ENCODE results near the gene WWC1. TPM values are rescaled to one million over a fixed set of nuclear protein-coding genes. Genes with fewer than 3 reads are reported as not detected.
"Not testable (repeated sequence)": the region's sequence is repeated elsewhere in the genome, so short reads cannot be mapped to it uniquely, and the experiment has no call there.

WWC1 gene
- polyA plus RNA-seq, 12 donors, result 0.45 to 15.5 (median 1.4) TPM; not detected in 1

GRCh38 chr5:168285696-168286095 lies 5.7 kb upstream of the WWC1 start:
- no peak for DNase-seq

GRCh38 chr5:168286386-168286785 lies 5.1 kb upstream of the WWC1 start:
- DNase-seq, result no peak

GRCh38 chr5:168286863-168287262 lies 4.6 kb upstream of the WWC1 start:
- not testable (repeated sequence) for DNase-seq

- no peak for DNase-seq
Observed at GRCh38 chr5:168287362-168287761, 4.1 kb upstream of the WWC1 start.

GRCh38 chr5:168288349-168289245 lies 2.8 kb upstream of the WWC1 start:
- DNase-seq, result no peak

DNA sequence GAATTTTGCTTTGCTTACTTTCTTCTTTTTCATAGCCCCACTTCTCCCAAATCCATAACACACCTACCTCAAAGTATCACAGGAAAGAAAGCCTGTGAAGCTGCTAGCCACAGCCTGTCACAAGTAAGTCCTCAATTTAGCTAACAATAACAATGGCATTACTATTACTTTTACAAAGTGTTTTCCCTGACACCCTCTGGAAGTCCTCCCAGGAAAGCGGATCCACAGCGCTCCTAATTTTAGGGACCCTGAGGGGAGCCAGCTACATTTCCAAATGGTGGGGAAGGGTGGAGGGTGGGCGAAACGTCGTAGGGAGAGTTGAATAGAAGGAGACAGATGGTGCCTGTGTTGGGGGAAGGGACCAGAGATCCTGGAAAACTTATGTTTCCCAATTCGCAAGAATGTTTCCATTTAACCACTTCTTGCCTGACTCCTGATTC lies 523 bp upstream of the WWC1 start:
- DNase-seq, result no peak

DNA sequence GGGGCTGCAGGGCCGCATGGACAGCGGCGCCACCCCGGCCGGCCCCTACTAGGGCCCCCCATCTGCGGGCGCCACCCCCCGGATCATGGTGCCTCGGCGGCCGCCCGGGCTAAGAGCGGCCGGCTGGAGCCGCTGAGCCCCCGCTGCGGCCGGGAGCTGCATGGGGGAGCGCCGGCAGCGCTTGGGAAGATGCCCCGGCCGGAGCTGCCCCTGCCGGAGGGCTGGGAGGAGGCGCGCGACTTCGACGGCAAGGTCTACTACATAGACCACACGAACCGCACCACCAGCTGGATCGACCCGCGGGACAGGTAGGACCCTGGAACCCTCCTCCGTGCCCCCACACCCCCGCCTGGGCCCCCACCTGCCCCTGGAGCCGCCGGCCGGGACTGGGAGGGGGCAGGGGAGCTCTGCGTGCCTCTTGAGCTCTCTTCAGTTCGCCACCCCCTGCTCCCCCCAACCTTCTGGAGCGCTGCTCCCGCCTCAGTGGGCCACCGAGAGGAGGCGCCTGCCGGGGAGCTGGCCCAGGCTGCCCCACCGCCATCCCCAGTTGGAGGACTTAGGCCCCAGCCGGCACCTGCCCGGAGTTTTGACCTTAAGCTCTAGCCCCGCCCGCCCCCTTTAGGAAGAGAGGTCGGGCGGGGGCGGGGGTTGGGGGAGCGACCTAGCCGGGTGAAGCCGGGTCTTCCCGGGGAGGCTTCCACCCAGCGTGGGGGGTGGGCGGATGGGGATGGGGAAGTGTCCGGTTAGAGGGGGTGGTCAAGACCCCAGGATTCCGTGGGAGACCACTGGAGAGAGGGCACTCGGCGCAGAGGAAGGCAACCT lies 730 bp downstream of the WWC1 start:
- DNase-seq, result no peak

DNA sequence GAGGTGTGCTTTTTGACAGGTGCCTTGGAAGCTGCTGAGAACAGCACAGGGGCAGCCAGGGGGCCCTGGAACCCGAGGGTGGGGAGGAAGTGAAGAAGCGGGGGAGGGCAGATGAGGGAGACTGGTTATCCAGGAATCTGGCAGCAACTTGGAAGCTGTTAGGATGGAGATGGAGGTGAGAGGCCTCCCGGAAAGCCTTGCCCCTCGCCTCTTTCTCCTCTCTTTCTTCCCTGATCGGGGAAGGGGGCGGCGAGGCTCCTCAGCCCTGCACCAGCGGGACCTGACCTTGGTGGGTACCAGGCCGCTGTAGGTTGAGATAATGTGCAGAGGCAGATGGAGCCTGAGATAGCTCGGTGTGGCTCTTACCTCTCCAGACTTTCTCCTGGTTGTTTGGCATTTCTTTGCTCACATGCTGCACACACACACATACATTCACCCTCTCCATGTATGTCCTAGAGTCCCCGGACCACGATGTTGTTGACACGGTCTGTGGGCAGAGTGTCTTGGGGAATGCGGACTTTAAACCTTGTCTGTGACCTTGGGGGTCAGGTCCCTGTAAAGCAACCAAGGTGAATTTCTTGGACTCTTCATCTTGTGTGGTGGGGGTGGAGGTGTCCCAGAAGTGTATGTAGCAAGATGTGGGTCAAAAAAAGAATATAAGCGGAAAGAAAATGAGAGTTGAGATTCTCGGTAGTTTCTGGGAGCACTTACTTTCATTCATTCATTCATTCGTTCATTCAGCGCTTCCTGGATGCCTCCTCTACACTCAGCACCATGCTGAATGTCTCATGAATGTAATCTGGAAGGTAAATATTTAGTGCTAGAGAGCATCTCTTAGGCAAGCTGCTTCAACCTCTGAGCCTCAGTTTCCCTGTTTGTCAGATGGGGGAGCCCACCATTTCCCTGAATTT lies 1.6 kb downstream of the WWC1 start:
- DNase-seq, result no peak

GRCh38 chr5:168295574-168296201 lies 4.2 kb downstream of the WWC1 start:
- no peak for DNase-seq

GRCh38 chr5:168296682-168297081 lies 5.2 kb downstream of the WWC1 start:
- DNase-seq, result no peak

GRCh38 chr5:168298949-168299348 lies 7.5 kb downstream of the WWC1 start:
- no peak for DNase-seq

DNA sequence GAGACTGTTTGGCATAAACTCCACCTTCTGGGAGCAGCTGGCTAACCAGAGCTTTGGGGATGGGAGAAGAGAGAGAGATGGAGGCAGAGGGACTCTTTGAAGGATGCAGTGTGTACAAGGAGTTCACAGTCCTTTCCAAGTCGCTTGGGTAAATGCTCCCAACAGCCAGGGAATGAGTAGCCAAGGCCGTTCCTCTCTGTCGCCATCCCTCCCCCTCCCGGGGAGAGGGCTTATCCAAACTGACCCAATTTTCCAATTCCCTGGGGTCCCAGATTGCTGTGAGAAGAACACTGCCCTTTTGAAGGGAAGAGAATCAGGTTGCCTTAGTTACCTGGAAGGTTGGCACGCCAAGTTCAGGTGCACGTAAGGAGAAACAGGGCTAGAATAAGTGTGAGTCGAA lies 7.9 kb downstream of the WWC1 start:
- DNase-seq, result no peak

GRCh38 chr5:168300326-168301182 lies 9.1 kb downstream of the WWC1 start:
- no peak for DNase-seq

GRCh38 chr5:168301593-168302390 lies 10.3 kb downstream of the WWC1 start:
- DNase-seq, result no peak

GRCh38 chr5:168302785-168303184 lies 11.3 kb downstream of the WWC1 start:
- no peak for DNase-seq

- DNase-seq, result no peak
Observed at GRCh38 chr5:168303393-168304025, 12.1 kb downstream of the WWC1 start.

DNA sequence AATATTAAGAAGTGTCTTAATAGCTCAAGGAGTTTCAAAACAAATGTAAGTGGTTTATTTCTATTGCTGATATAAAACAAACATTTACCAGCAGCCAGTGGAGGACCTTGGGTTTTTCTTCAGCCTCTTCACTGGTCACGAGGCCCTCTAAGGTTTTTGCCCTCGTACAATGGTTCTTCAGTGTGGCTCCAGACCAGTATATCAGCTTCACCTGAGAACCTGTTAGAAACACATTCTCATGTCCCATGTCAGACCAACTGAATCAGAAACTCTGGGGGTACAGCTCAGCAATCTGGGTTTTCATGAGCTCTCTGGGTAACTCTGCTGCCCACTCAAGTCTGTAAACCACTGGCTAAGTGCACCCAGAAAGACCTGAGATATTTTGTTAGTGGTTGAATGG lies 12.9 kb downstream of the WWC1 start:
- no peak for DNase-seq

DNA sequence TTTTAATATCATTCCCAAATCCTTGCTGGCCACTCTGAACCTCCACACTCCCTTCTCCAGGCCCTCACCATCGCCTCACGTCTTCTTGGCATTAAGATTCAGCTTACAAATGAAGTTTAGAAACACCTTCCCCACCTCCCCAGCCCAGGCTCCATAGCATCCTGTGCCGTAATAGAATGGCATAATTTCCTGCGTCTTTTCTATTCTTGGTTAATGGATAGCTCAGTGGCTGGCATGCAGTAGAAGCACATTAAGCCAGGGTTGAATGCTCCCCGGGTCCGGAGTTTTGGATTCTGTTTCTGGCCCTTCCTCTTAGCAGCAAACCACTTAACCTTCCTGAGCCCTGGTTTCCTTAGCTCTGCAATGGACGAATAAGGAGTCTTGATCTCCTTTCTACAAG lies 13.8 kb downstream of the WWC1 start:
- no peak for DNase-seq

DNA sequence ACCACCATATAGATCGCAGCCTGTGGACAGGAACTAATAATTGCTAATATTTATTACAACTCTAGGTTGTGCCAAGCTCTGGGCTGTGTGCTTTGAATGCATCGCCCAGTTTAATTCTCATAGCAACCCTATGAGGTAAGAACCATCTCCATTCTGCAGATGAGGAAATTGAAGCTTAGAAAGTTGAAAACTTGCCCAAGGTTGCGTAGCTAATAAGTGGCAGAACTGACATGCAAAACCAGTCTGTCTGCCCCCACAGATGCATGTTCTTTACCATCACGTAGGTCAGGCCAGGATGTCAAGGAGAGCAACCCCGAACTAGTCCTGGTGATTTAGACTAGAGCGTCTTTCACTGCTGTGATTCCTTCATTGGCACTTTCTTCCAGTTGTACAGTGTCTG lies 15.6 kb downstream of the WWC1 start:
- no peak for DNase-seq

Data from muscle of arm (tissue), 12 donors.